T-helper 2 cell treated with Interferon-gamma antibody and Interleukin-4, amounts not matched to agents 100 ng/mL and 5 ng/mL, for 36 hours (primary cell): ENCODE measurements around the gene HOXA3. TPM values are rescaled to one million over a fixed set of nuclear protein-coding genes. Genes with fewer than 3 reads are reported as not detected.

ENCODE experiments used
- intact Hi-C: fragments of 100-400 bp; cut with micrococcal nuclease; formaldehyde crosslinking; loops from one replicate; pipeline ENCODE4 v1.15.1; 2023
- total RNA-seq: library from RNA; stranded (reverse); gene quantifications from 2 replicates; pipeline ENCODE4 v1.2.3, GENCODE V29; 2022

HOXA3 gene
- total RNA-seq, 1 donor from 2014 or later: not detected

DNA sequence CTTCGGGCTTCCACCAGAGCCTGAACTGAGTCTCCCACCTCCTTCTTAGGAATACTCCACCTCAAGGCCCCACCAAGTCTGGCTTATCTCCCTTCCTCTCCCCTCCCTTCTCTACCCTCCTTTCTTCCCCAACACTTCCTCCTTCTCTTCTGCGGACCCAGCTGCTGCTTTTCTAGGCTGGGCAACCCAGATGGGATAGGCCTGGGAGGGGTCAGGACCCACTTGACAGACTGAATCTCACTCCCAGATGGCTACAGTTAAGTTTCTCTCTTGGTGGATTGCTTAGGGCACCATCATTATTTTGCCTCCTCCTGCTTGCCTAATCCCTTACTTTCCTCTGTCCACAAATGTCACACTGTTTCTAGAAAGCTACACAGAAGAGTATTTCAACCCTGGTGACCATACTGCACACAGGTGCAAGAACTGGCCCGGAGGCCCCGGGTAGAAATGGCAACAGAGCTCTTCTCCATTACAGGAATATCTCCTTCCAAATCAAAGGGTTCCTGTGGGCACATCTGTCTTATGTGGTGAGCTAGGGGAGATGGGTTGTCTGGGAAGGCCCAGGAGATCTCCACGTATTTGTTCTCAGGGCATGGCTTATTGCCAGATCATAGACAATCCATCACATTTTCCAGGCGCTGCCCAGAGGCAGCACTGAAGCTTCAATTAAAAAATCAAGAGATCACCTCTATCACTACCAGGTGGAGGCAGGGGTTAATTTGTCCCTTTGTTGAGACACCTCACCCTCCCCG is 37.8 kb upstream of the HOXA3 start:
- intact Hi-C loops: no loop called here

DNA sequence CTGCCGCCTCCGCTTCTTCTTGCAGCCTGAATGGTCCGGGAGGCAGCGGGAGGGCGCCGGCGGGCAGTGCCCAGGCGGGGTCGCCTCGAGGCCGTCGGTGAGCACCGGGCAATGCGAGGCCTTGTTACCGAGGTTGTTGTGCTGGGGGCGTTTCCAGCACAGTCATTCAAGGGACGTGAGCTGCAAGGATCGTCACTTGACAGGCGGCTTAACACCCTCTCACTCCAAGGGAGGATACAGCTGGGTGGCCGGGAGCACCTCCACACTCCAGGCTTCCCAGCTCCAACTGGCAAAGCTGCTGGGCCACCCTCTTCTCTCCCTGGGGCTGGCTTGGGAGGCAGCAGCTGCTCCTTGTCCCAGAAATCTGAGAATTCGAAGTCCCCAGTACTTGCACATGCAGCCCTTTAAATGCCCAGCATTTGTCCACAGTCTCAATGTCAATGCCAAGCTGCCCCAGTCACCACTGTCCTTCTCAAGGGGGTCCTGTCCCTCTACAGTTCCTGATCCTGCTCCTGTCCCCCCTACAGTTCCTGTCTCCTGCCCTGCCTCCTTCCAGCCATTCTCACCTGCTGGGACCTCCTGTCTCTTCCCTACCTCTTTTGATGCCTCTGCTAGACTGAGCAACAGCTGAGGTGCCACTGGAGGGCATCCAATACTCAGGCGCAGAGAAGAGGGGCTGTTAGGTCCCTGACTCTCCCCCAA is 37.1 kb upstream of the HOXA3 start:
- intact Hi-C loops: no loop called here

DNA sequence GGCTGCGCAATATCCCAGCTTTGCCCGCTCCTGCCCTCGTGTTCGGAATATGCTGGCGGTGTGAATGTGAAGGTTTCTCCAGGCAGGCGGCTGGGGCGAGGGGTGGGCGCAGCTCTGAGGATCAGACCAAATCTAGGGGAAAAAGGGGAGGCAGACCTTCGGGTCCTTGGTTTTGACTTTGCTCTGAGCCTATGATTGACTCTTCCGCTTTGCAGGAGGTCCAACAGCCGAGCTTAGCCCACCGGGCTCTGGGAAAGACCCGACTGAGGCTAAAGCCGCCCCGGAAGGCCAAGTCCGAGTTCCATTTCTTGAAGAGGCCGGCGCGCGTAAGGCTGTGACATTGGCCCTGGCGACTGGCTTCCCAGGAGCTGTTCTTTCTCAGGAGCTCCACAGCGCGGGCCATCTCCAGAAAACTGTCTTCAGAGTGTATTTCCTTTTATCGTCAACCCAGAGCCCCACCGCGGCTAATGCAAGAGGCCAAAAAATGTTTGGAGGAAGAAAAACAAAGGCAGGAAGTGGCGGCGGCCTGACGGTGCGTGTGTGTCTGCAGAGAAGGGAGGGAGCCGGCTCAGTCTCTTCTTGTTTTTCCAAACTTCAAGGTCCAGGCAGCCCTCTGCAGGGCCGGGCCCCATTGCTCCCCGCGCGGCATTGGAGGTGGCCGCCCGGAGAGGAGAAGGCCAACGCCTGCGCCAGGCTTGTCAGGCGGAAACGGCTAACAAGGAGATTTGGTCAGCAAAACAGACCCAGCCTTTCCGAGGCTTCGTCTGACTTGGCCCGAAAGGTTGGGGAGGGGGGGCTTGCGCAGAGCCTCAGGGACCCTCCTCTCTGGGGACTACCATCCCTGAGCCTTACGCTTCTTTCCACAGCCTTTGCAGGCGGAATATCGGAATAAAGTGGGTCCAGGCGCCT is 36.3 kb upstream of the HOXA3 start:
- intact Hi-C loops: no loop called here

DNA sequence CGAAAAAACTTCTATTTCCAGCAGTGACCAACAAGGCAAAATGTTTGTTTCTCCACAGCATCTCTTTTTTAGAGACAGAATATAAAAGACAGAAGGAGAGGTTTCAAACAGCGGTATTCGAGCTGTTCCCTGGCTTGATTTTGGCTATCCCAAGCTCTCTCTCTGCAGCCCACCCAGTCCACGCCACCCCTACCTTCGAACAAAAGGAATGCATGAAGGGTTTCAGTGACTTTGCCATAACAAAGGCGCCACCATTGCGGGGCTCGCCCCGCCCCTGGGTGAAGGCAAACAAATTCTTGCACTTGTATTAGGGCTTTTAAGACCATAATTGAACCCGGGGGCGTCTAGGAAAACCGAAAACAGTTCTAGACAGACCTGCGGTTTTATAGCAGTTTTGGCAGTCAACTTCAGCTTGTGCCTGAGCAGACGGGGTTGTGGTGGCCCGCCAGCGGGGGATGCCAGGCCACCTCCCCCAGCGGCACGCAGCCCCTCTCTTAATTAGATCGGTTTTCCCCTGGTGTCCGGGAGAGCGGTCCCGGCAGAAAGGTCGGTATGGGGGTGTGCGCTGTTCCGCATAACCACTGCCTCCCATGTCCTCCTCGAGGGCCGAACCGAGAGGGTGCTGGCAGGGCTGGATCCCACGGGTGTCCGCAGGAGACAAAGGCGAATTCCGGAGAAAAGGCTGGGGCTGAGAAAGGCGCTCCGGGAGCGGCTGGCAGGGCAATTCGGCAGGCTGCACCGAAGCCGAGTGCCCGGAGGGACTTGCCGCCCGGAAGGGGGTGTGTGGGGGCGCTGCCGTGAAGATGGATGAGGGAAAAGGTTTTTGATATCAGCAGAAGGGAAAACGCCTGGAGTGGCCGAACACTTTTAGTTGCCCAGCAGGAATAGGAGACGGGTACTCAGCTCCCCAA is 35.3 kb upstream of the HOXA3 start:
- intact Hi-C loops: no loop called here

DNA sequence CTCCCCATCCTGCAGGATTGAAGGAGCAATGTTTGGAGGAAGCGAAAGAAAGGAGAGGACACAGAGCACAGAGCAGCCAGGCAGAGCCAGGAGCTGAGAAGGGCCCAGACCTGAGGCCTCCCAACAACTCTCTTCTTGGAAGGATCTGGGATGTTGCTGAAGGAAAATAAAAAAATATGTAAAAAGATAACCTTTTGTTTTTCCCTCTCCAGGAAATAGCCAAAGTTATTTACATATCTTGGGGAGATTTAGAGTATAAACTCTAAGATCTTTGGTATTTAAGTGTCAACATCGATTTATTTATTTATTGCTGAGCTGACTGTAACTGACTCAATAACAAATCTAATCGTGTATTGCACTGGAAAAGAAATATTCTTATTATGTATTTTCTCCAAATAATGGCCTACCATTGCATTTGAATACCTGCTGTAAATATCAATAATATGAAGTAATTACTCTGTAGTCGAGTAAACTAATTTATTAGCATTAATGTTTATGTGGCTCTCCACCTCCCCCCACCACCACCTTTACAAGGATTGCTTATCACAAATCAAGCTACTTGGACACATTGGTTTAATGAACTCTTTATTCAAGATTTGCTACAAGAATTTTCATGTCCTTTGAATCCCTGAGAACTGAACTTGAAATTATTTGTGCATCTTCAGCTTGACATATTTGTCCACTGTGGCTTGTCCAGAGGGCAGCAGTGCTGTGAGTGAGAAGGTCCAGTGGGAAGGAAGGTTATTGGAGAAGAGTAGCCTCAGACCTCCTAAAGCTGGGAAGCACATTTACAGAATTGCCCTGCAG is 34.5 kb upstream of the HOXA3 start:
- intact Hi-C loops: loop anchor here (1.0 kb wide), 1 partner anchor 7 kb away; no protein-coding TSS in a partner anchor

- intact Hi-C loops: loop anchor here (1.0 to 2.0 kb wide), 4 partner anchors 8 to 29 kb away; partner anchors contain the start of gene HOXA7
Measured at GRCh38 chr7:27185854-27186667, 33.7 kb upstream of the HOXA3 start.

- intact Hi-C loops: loop anchor here (2.0 kb wide), 3 partner anchors 16 to 28 kb away; partner anchors contain the start of gene HOXA7
Measured at GRCh38 chr7:27185013-27185853, 32.9 kb upstream of the HOXA3 start, which contains the start of gene HOXA11. HOXA11 (minus strand) TSS chr7:27185232; CDS start chr7:27185144, 88 bp downstream.

- intact Hi-C loops: loop anchor here (2.0 kb wide), 3 partner anchors 16 to 28 kb away; partner anchors contain the start of gene HOXA7
Measured at GRCh38 chr7:27184337-27185012, 32.1 kb upstream of the HOXA3 start.

DNA sequence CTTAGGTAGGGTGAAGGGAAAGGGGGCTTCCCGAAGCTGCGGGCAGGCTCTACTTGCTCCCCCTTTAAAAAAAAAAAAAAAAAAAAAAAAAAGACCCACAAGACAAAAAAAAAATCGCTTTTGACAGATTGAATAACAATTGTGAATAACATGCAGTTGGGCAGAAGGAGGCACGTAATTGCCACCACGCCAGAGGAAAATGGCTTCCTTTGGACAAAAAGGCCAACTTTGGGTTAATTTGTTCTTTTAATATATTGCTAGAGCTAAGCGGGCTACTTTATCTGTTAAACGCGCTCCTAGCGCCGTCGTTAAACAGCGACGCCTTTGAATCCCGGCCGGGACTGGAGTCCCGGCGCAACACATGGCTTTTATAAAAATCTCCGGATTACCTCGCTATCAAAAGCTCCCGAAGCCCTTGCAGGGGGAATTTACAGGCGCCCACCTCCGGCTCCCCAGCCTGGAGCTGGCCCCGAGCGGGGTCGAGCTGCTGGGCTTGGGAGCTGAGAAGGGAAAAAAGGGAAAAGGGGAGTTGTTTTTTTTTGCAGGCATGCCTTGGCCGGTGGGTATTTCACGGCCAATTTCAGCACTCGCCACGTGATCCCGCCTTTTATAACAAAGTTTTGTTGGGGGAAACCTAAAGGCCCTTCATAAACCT is 31.4 kb upstream of the HOXA3 start:
- intact Hi-C loops: loop anchor here (2.0 kb wide), 3 partner anchors 15 to 27 kb away; partner anchors contain the start of gene HOXA7

DNA sequence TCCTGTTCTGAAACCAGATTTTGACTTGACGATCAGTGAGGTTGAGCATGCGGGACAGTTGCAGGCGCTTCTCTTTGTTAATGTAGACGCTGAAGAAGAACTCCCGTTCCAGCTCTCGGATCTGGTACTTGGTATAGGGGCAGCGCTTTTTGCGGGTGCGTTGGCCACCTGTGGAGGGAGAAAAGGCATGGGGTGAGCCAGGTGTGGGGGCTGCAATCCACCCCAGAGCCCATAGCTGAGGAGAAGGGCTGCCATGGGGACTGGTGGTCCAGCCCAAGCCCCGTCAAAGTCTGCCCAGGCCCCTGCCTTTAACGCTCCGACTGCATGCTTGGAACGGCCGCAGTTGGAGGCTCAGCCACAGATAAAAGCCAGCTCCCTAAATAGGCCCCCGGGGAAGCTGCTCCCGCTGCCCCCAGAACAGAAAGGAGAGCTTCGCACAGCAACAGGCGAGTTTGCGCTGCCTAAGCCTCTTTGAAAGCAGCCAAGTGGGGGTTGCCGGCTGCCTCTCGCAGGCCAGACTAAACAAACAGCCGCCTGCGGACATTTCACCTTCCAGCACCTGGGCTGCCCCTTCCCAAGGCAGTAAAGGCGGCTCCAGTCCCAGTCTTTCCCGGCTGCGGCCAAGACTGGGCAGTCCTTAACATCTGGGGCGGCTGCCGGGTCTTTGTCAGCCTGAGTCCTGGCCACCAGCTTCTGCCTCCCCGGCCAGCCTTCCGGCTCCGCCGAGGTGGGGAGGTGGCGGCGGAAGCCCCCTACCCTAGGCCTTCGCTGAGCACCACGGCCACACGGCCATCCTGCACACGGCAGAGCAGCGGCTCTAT is 30.7 kb upstream of the HOXA3 start:
- intact Hi-C loops: no loop called here

DNA sequence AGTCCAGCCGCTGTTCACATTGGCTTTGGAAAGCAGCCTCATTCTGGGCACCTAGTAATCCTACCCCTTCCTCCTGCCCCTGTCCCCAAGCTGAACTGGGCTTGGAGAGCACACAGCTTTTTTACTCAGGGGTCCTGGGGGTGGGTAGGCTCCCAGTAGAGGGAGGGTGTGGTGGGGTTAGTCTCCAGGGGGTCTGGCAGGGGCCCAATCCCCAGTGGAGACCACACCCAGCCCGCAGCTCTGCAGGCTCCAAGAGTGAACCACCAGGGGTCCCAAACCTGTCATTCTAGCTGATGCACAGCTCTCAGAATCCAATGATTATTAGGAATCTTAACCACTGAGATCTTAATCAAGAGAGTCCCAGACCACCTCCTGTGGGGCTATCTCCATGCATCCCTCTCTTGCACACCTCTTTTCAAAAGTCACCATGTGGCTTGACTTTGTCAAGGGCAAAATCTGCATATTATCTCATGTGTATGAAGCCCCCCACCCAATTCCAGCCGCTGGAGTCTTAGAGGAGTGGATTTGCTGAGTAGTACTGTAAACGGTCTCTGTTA is 30.0 kb upstream of the HOXA3 start:
- intact Hi-C loops: no loop called here

DNA sequence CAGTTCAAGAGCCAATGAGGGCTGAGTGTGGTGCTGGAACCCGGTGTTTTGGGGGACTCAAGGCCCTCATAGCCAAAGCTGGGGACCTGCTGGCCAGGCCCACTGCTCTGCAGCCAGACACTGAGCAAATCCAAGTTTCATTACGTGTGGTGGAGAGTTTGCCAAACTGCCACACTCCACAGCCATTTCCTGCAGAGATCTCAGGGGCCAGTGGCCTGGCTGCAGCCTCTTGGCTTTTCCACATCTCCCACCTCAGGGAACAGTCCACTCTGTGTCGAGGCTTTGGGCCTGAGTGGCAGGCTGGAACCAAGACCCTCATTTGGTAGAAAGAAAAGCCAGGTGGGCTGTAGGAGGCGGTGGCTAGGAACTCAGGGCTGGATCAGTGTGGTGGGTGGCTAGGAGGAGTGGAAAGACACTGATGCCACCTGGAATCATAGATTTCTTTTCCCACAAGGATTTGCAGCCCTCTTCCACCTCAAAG is 29.5 kb upstream of the HOXA3 start:
- intact Hi-C loops: no loop called here

GRCh38 chr7:27180431-27181420 is 28.3 kb upstream of the HOXA3 start:
- intact Hi-C loops: no loop called here
